H7 (cell line): Measurements from ENCODE around the gene IL4I1. TPM values are rescaled to one million over a fixed set of nuclear protein-coding genes. Genes with fewer than 3 reads are reported as not detected.

Source experiments
- DNase-seq: peaks from one replicate; pipeline ENCODE4 v3.0.0; 2012
- H3K27me3 ChIP-seq: 2 replicates; pipeline ENCODE4 v1.6.0; 2011; ENCODE audit warnings: mild to moderate bottlenecking, low read length; ENCODE audit not compliant: control insufficient read depth, insufficient read depth
- H3K36me3 ChIP-seq: replicated peaks from 2 replicates; pipeline ENCODE4 v1.5.1; 2011; ENCODE audit warnings: low read length; ENCODE audit not compliant: control insufficient read depth, insufficient read depth
- H3K4me3 ChIP-seq: 2 replicates; pipeline ENCODE4 v1.5.1; 2011; ENCODE audit warnings: low read depth, mild to moderate bottlenecking, control low read depth, low read length, moderate library complexity; ENCODE audit not compliant: insufficient read depth
- total RNA-seq: library from RNA; depleted of rRNA; stranded (reverse); fragments of >200 nt; shearing (Covaris generic); gene quantifications from 2 replicates; pipeline ENCODE4 v1.2.3, GENCODE V29; 2014

IL4I1 gene
- total RNA-seq, 1 experiment from 2014 or later: 0.73 TPM

DNA sequence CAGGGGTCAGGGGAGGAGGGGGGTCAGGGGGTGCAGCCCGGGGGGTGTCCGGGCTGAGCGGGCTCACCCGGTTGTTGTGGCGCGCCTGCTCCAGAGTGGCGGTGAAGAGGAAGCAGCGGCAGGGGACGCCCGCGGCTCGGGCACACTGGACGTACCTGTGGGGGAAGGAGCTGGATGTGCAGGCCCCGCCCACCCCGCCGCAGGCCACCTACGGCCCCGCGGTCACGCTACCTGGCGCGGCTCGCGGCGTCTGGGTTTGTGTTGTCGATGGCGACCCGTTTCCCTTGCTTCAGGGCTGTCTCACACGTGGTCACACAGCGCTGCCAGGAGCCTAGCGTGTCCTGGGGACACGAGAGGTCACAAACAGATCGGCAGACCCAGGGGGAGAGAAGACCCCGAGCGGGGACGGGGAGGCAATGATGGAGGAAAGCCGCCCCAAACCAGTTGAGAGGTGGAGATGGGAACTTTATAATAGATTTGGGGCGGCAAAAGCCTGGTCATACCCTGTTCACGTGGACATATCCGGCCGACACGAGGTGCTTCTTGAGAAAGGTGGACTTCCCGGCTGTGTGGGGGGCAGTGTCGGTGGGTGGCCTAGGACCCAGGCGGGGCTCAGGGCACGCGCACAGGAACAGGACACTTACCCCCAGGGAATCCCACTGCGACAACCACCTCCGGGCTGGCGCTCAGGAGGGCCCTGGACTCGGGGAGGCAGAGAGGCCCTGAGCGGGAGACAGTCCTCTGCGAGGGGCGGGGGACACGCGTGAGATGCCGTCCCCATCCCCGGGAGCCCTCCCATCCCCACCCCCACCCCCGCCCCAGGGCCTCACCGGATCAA is 34.9 kb downstream of the IL4I1 start:
- peaks cover 30% of the 10 kb centered on the region for H3K36me3 ChIP-seq
- peak; percentile 78 for DNase-seq

DNA sequence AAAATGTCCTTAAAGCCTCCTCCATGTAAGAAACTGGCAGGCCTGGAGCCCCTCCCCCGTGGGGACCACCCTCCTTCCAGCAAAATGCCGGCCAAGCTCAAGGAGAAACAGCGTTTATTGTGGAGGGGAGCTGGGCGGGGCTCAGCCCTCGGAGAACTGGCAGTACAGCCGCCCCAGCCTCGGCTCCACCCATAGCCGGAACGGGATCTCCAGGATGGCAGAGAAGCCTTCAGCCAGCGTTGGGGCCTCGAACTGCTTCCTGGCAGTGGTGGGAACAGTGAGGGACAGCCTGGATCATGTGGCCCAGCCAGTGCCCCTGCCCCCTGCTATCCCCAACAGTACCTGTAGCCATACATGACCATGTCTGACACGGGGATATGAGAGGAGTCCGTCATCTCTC is 35.6 kb downstream of the IL4I1 start:
- Histone ChIP-seq H3K4me3 (no peak overlapping the region), H3K27me3 (no peaks in the 10 kb centered on the region), H3K36me3 (peaks cover 32% of the 10 kb centered on the region)
- peak; percentile 82 for DNase-seq

More for the DNA sequence above, 34.9 kb downstream of the IL4I1 start:
- no peak overlapping the region for H3K4me3 ChIP-seq
- H3K27me3 ChIP-seq: no peaks in the 10 kb centered on the region

DNA sequence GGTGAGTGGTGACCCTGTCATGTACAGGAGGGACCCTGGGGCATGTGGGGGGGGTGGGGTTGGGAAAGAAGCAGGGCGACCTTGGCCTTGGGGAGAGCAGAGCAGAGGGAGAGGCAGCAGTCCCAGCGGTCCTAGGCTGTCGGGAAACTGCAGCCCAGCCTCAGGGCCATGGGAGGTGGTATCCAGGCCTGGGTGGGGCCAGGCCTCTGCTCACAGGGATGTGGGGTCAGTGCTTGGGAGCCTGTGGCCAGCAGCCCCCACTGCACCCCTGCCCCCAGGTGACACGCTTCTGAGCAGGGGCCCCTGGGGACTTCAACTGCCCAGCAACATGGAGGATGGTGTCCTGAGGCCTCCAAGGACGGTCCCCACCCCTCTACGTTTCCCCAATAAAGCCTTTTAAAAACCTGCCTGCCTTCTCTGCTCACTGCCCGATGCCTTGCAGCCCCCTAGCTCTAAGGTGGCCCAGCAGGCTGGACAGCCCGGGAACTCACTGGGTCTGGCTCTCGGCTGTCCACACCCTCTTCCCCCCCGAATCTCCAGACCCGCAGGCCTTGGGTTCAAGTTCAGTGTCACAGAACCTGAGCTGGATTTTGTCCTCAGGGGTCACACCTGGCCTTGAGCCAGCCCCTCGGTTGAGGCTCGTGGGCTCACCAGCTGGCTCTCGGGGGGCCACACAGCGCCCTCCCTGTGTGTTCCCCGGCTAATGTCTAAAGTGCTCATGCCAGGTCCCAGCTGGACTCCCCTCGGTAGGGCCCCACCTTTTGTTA is 36.2 kb downstream of the IL4I1 start:
- DNase-seq: peak; percentile 71
- no peak overlapping the region for H3K4me3 ChIP-seq
- peaks cover 32% of the 10 kb centered on the region for H3K36me3 ChIP-seq
- no peaks in the 10 kb centered on the region for H3K27me3 ChIP-seq

DNA sequence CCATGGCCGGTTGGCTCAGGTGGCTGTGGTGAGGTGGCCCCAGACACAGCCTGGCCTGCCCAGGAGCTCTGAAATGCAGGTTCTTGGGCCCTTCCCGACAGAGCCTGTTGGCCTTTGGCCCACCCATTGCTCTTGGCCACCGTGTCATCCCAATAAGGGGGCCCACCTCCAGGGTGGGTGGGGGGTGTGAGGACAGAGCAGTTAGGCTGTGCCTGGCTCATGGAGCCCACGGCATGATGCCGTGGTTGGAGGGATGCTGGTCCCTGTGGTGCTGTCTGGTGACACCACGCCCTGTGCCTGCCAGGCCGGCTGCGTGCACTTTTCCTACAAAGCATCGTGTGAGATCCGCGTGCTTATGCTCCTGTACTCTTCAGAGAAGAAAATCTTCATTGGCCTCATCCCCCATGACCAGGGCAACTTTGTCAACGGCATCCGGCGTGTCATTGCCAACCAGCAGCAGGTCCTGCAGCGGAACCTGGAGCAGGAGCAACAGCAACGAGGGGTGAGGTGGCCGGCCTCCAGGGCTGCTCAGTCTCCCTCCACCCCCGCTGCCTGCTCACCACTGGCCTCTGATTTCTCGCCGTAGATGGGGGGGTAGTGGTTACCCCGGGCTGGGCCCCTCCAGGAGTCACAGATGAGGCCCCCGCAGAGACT is 36.9 kb downstream of the IL4I1 start:
- Histone ChIP-seq H3K4me3 (no peak overlapping the region), H3K27me3 (no peaks in the 10 kb centered on the region), H3K36me3 (peaks cover 36% of the 10 kb centered on the region)
- peak; percentile 59 for DNase-seq

DNA sequence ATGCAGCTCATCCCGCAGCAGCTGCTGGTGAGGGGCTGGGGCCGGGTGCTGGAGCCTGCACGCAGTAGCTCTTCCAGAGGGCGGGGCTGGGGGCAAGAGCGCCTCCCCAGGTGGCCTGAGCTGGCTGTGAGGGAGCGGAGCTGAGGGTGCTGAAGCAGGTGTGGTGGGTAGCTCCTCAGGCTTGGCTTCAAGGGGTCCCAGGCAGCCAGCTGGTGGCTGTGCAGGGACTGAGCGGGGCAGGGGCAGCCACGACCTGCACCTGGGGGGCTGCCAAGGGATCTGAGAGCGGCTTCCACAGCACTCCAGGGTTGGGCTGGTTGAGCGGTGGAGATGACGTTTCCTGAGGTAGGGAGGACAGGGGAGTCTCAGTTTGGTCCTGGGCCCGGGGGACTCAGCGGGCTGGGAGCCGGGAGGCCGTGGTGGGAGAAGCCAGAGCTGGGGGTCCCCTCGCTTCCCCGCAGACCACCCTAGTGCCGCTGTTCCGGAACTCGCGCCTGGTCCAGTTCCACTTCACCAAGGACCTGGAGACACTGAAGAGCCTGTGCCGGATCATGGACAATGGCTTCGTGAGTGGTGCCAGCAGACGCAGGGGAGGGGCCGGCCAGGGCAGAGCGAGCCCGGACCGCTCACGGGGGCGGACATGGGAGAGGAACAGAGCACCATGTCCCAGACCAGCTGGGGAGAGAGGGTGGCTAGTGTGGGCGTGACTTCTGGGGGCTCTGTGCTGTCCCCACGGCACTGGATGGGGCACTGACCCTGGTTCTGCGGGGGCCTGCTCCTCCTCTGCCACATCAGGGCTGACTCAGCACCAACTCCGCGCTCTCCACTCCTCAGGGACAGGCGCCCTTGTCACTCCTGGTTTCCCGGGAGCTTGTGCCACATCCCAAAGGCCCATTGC is 38.4 kb downstream of the IL4I1 start:
- Histone ChIP-seq H3K4me3 (no peak overlapping the region), H3K27me3 (no peaks in the 10 kb centered on the region), H3K36me3 (peaks cover 24% of the 10 kb centered on the region)
- peak; percentile 67 for DNase-seq

DNA sequence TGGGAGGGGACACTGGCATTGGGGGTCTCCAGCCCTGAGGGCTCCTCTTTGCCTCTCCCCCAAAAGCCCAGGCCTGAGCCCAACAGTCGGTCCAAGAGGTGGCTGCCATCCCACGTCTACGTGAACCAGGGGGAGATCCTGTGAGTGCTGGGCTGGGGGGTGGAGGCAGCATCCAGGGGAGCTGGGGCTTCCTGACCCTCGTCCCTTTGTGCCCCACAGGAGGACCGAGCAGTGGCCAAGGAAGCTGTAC is 38.9 kb downstream of the IL4I1 start:
- Histone ChIP-seq H3K36me3 (peaks cover 23% of the 10 kb centered on the region), H3K27me3 (no peaks in the 10 kb centered on the region), H3K4me3 (no peak overlapping the region)
- no peak for DNase-seq

DNA sequence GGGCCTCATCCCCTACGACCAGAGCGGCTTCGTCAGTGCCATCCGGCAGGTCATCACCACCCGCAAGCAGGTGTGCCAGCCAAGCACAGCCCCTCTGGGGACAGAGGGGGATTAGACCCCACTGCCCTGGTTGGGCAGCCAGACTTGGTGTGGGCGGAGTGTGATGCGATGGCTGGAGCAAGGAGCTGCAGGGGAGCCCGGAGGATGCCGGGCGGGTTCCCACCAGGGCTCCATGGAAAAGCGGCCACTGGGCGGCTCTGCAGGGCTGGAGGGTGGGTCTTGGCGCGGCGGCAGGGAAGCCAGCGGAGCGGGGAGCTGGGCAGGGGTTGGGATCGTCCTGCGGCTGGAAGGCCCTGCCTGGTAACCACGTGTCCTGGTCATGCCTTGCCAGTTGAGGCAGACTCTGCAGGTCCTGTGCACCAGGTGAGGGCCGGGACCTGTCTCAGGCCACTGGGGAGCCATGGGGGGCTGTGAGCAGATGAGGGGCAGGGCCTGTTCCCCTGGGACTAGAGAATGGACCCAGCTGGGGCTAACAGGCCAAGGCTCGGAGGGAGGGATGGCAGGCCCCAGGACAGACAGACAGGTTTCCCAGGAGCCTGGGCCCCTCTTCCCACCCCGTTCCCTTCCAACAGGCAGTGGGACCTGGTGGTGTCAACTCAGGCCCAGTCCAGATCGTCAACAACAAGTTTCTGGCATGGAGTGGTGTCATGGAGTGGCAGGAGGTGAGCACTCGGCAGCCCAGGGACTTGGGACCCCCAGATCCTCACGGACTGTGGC is 39.4 kb downstream of the IL4I1 start:
- no peak overlapping the region for H3K4me3 ChIP-seq
- DNase-seq: peak; percentile 74
- peaks cover 27% of the 10 kb centered on the region for H3K36me3 ChIP-seq
- no peaks in the 10 kb centered on the region for H3K27me3 ChIP-seq

DNA sequence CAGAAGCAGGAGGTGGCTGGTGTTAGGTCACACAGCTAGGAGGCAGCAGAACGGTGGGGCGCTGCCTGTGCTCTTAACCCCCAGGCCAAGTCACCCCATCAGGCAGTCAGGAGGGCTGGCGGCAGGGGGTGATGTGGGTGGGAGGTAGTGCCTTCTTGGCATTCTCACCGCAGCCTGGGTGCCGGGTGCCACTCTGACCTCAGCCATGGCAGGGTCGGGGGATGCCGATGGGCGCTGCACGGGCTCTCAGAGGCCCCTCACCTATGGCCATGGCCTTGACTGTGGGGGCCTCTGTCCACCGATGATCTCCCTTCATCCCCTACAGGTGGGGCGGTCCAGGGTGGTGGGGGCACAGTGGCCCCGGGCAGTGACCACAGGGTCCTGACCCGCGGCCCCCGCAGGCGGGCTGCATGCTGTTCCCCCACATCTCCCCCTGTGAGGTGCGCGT is 40.1 kb downstream of the IL4I1 start:
- H3K36me3 ChIP-seq: peaks cover 27% of the 10 kb centered on the region
- H3K4me3 ChIP-seq: no peak overlapping the region
- DNase-seq: peak; percentile 58
- no peaks in the 10 kb centered on the region for H3K27me3 ChIP-seq

DNA sequence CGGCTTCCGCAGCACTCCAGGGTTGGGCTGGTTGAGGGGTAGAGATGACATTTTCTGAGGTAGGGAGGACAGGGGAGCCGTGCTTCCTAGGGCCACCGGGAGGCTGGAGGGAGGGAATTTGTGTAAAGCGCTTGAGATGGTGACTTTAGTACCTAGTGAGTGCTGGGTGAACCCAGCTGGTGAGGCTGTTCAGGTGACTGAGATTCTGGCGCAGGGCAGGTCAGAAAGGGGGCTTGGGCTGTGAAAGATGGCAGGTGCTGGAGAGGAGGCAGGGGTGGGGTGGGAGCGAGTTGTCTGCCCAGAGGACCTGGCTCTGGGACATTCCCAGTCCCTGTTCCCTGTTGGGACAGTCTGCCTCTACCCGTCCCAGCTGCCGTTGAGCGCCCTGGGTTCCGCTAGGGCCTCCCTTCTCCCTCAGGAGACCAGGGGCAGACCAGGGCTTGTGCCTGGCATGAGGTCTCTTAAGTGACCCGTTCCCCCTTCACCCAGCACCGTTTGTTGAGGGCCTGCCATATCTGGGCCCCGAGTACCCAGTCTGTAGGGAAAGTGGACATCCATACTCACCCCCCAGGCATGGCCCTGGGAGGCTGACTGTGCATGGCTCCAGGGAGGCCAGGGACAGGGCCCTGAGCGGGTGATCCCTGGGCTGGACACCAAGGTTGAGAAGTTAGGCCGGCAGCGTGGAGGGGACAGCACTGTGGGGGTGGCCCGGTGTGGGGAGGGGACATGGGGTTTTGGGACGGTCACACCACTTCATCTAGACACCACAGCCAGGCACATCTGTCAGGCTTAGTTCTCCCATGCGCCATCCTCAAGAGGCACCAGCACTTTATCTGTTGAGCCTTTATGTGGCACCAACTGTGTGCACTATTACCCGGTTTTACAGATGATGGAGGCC is 40.8 kb downstream of the IL4I1 start:
- peak; percentile 55 for DNase-seq
- H3K4me3 ChIP-seq: no peak overlapping the region

DNA sequence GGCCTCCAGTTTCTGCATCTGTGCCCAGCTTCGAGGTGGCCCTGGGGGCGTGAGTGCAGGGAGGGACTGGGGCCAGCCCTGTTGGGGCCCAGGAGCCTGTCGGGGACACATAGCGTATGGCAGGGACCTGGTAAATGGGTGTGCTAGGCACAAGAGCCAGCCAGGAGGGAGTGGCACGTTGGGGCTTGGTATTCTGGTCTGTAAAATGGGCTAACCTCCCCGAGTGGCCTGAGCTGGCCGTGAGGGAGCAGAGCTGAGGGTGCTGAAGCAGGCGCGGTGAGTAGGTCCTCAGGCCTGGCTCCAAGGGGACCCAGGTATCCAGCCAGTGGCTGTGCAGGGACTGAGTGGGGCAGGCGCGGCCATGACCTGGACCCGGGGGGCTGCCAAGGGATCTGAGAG is 41.4 kb downstream of the IL4I1 start:
- H3K27me3 ChIP-seq: no peaks in the 10 kb centered on the region
- no peak overlapping the region for H3K4me3 ChIP-seq
- peaks cover 22% of the 10 kb centered on the region for H3K36me3 ChIP-seq
- peak; percentile 52 for DNase-seq

More for the DNA sequence above, 40.8 kb downstream of the IL4I1 start:
- Histone ChIP-seq H3K27me3 (no peaks in the 10 kb centered on the region), H3K36me3 (peaks cover 25% of the 10 kb centered on the region)

DNA sequence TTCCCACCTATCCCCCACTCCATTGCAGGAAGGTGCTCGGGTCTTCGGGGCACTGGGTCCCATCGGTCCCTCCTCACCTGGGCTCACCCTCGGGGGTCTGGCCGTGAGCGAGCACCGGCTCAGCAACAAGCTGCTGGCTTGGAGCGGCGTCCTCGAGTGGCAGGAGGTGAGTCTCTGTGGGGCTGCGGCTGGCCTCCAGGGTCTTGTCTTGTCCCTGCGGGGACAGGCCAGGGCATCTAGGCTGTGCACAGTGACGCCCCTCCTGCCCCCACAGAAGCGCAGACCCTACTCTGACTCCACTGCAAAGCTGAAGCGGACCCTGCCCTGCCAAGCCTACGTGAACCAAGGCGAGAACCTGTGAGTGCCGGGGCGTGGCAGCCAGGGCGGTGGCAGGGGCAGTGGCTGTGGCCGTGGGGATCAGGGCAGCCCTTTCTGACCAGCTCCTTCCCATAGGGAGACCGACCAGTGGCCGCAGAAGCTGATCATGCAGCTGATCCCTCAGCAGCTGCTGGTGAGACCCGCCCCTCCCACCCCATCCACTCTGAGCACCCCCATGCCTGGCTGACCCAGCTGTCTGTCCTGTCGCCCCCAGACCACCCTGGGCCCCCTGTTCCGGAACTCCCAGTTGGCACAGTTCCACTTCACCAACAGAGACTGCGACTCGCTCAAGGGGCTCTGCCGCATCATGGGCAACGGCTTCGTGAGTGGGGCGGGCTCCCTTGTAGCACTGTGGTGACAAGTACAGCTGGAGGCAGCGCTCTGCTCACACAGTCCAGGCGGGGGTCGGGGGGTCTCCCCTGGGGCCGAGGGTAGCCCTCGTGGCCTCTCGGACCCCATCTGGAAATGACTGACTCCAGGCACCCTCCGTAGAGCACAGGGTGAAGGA is 42.1 kb downstream of the IL4I1 start:
- DNase-seq: peak; percentile 41

DNA sequence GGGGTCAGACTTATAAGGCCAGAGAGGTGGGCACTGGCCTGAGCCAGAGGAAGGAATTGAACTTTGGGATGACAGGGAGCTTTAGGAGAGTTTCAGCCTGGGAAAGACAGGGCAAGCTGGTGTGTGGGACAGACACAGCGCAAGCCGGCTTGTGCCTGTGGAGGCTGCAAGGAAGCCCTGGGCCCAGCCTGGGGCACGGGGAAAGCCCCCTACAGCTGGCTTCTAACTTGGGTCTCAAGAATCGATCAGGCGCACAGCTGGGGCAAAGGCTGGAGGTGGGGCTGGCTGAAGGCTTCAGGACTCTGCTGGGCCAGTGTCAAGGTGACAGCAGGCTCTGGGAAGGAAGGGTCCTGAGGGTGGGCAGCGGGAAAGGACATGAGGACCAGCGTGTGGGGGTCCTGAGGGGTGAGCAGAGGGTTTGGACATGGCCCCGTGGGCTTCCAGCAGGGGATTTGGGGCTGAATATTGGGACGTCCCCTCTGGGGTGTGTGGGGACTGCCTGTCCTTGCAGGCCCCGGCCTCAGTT is 42.8 kb downstream of the IL4I1 start:
- peak; percentile 41 for DNase-seq

More for the DNA sequence above, 42.1 kb downstream of the IL4I1 start:
- Histone ChIP-seq H3K4me3 (no peak overlapping the region), H3K36me3 (peaks cover 17% of the 10 kb centered on the region), H3K27me3 (no peaks in the 10 kb centered on the region)

More for the DNA sequence above, 42.8 kb downstream of the IL4I1 start:
- H3K36me3 ChIP-seq: peaks cover 17% of the 10 kb centered on the region
- H3K27me3 ChIP-seq: no peaks in the 10 kb centered on the region
- no peak overlapping the region for H3K4me3 ChIP-seq
